Neuronal stem cell (in vitro differentiated cells): Measurements from ENCODE around the gene RUNDC3A.
A peak's percentile ranks its signal among the peaks of the same experiment; 100 is the strongest.

Experiments used
- DNase-seq: peaks from one replicate; pipeline ENCODE4 v3.0.0-alpha.2; 2013; ENCODE audit warnings: low spot score
- H2AFZ ChIP-seq: one replicate; pipeline ENCODE4 v1.6.1; 2013; ENCODE audit warnings: mild to moderate bottlenecking, low read length, inconsistent platforms
- H2AK5ac ChIP-seq: 2 replicates; pipeline ENCODE4 v1.6.1; 2013; ENCODE audit warnings: low read depth, mild to moderate bottlenecking, inconsistent platforms, low read length, moderate library complexity, mixed read lengths
- H2BK120ac ChIP-seq: 2 replicates; pipeline ENCODE4 v1.6.1; 2013; ENCODE audit warnings: low read depth, mild to moderate bottlenecking, inconsistent platforms, low read length, moderate library complexity, mixed read lengths
- H2BK12ac ChIP-seq: one replicate; pipeline ENCODE4 v1.6.1; 2013; ENCODE audit warnings: low read length, inconsistent platforms
- H2BK15ac ChIP-seq: 2 replicates; pipeline ENCODE4 v1.6.1; 2013; ENCODE audit warnings: mild to moderate bottlenecking, low read length, inconsistent platforms, mixed read lengths
- H2BK5ac ChIP-seq: one replicate; pipeline ENCODE4 v1.6.1; 2013; ENCODE audit warnings: inconsistent platforms, mild to moderate bottlenecking, low read length, moderate library complexity
- H3K14ac ChIP-seq: one replicate; pipeline ENCODE4 v1.6.1; 2013; ENCODE audit warnings: low read length, inconsistent platforms
- H3K18ac ChIP-seq: 2 replicates; pipeline ENCODE4 v1.6.1; 2013; ENCODE audit warnings: low read length, inconsistent platforms
- H3K23ac ChIP-seq: 2 replicates; pipeline ENCODE4 v1.6.1; 2013; ENCODE audit warnings: low read depth, mild to moderate bottlenecking, mixed read lengths, low read length, inconsistent platforms; ENCODE audit not compliant: poor library complexity
- H3K27ac ChIP-seq: replicated peaks from 3 replicates; pipeline ENCODE4 v1.5.1; 2013; ENCODE audit warnings: low read length, inconsistent platforms
- H3K27me3 ChIP-seq, 3 experiments: 2 replicates each; pipeline ENCODE4 v1.6.1; 2013; ENCODE audit warnings: low read length in 3 of 3, mild to moderate bottlenecking in 2 of 3, inconsistent platforms in 1 of 3, low read depth in 1 of 3, mixed read lengths in 1 of 3, moderate library complexity in 1 of 3; ENCODE audit not compliant: control insufficient read depth in 3 of 3, insufficient read depth in 3 of 3
- H3K36me3 ChIP-seq, 2 donors: replicated peaks in 1 of 2; 2 replicates each; pipeline ENCODE4 v1.6.1; 2013; ENCODE audit warnings: low read length in 2 of 2; ENCODE audit not compliant: control insufficient read depth in 2 of 2, insufficient read depth in 2 of 2
- H3K4ac ChIP-seq: 2 replicates; pipeline ENCODE4 v1.6.1; 2013; ENCODE audit warnings: inconsistent platforms, mild to moderate bottlenecking, low read length, moderate library complexity
- H3K4me1 ChIP-seq, 2 donors: 1 replicate in 1 of 2; 2 replicates in 1 of 2; pipeline ENCODE4 v1.6.1; 2013; ENCODE audit warnings: low read length in 2 of 2, low read depth in 1 of 2; ENCODE audit not compliant: control insufficient read depth in 2 of 2, insufficient read depth in 1 of 2
- H3K4me2 ChIP-seq: one replicate; pipeline ENCODE4 v1.6.1; 2013; ENCODE audit warnings: mild to moderate bottlenecking, low read length, inconsistent platforms; ENCODE audit not compliant: insufficient read depth, poor library complexity, severe bottlenecking
- H3K4me3 ChIP-seq, 2 donors: 2 replicates each; pipeline ENCODE4 v1.5.1; 2013; ENCODE audit warnings: low read length in 2 of 2, mild to moderate bottlenecking in 2 of 2, inconsistent platforms in 1 of 2, moderate library complexity in 1 of 2
- H3K79me1 ChIP-seq: one replicate; pipeline ENCODE4 v1.6.1; 2013; ENCODE audit warnings: low read depth, mild to moderate bottlenecking, inconsistent platforms, low read length, moderate library complexity
- H3K9ac ChIP-seq: one replicate; pipeline ENCODE4 v1.6.1; 2013; ENCODE audit warnings: mild to moderate bottlenecking, low read depth, low read length, inconsistent platforms; ENCODE audit not compliant: poor library complexity
- H3K9me3 ChIP-seq, 2 donors: replicated peaks in 1 of 2; 2 replicates each; pipeline versions ENCODE3 to v1.6.1; 2013; ENCODE audit warnings: low read length in 2 of 2, mild to moderate bottlenecking in 2 of 2, inconsistent platforms in 1 of 2, low read depth in 1 of 2, mixed read lengths in 1 of 2, moderate library complexity in 1 of 2; ENCODE audit not compliant: control insufficient read depth in 2 of 2, insufficient read depth in 1 of 2
- H4K8ac ChIP-seq: one replicate; pipeline ENCODE4 v1.6.1; 2013; ENCODE audit warnings: low read depth, mild to moderate bottlenecking, inconsistent platforms, low read length, moderate library complexity
- H4K91ac ChIP-seq: one replicate; pipeline ENCODE4 v1.6.1; 2013; ENCODE audit warnings: low read length, low read depth, mild to moderate bottlenecking, inconsistent platforms; ENCODE audit not compliant: poor library complexity
- WGBS, 2 donors: extraction: QIAGEN DNeasy Blood & Tissue Kit; methylation state at CpG; one replicate each; pipeline ENCODE4 v1.1.7; 2013; ENCODE audit warnings: missing lambda C conversion rate in 2 of 2, mixed read lengths in 1 of 2; ENCODE audit not compliant: insufficient read length in 2 of 2, insufficient replicate concordance in 1 of 2; ENCODE audit errors: extremely low coverage in 2 of 2; 5-methylcytosine and 5-hydroxymethylcytosine counted together

The RUNDC3A gene

GRCh38 chr17:44263345-44263902, 45.0 kb upstream of the RUNDC3A start:
- peak overlapping the region; percentile 32 for H2AK5ac ChIP-seq
- H3K4ac ChIP-seq = no peak overlapping the region
- H3K18ac ChIP-seq = no peak overlapping the region
- H3K9ac ChIP-seq = no peak overlapping the region
- no peak overlapping the region for H2BK120ac ChIP-seq
- H2AFZ ChIP-seq = no peak overlapping the region
- H4K91ac ChIP-seq = no peak overlapping the region
- peaks cover 0 to 52% (median 0%) of the 10 kb centered on the region in 3 experiments for H3K27me3 ChIP-seq
- H3K4me1 ChIP-seq = peaks cover 0 to 3% of the 10 kb centered on the region in 2 donors
- H2BK5ac ChIP-seq = no peak overlapping the region
- H2BK12ac ChIP-seq = no peak overlapping the region
- no CpG with 5 or more reads among the region's 7 CpGs for WGBS, 2 donors
- H3K4me2 ChIP-seq = no peak overlapping the region
- no peaks in the 10 kb centered on the region for H3K9me3 ChIP-seq
- H3K4me3 ChIP-seq = no peak overlapping the region
- DNase-seq = no peak
- H2BK15ac ChIP-seq = no peak overlapping the region
- H3K79me1 ChIP-seq = no peaks in the 10 kb centered on the region
- no peak overlapping the region for H3K23ac ChIP-seq
- no peak overlapping the region for H4K8ac ChIP-seq
- no peak overlapping the region for H3K14ac ChIP-seq
- H3K36me3 ChIP-seq = no peaks in the 10 kb centered on the region
- H3K27ac ChIP-seq = no peak overlapping the region

GRCh38 chr17:44266402-44267164, 41.8 kb upstream of the RUNDC3A start:
- Histone ChIP-seq H2BK5ac (no peak overlapping the region), H3K4me1 (peaks cover 0 to 3% of the 10 kb centered on the region in 2 donors), H2BK15ac (no peak overlapping the region), H2AK5ac (no peak overlapping the region), H3K9me3 (no peaks in the 10 kb centered on the region), H2AFZ (no peak overlapping the region), H3K9ac (no peak overlapping the region), H3K14ac (no peak overlapping the region), H2BK12ac (no peak overlapping the region), H3K27me3 (peaks cover 0 to 40% (median 0%) of the 10 kb centered on the region in 3 experiments), H3K4ac (no peak overlapping the region), H3K23ac (no peak overlapping the region), H3K79me1 (no peaks in the 10 kb centered on the region), H4K8ac (no peak overlapping the region), H2BK120ac (no peak overlapping the region), H3K27ac (no peak overlapping the region), H3K36me3 (no peaks in the 10 kb centered on the region), H4K91ac (no peak overlapping the region), H3K18ac (no peak overlapping the region), H3K4me3 (no peak overlapping the region), H3K4me2 (no peak overlapping the region)
- no peak for DNase-seq
- no CpG with 5 or more reads among the region's 9 CpGs for WGBS, 2 donors

DNA sequence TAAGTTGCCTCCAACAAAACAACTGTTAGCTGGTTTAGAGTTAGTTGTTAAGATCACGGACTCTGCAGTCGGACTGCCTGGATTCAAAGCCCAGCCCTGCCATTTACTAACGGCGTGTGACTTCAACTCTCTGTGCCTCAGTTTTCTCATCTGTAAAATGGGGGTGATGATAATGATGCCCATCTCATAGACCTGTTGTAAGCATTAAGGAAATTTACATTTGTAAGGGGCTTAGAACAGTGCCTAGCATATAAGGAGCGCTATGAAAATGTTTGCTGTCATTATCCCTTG, 41.3 kb upstream of the RUNDC3A start:
- no peak for DNase-seq
- Histone ChIP-seq H3K23ac (no peak overlapping the region), H2BK120ac (no peak overlapping the region), H2BK15ac (no peak overlapping the region), H3K14ac (no peak overlapping the region), H3K9me3 (no peaks in the 10 kb centered on the region), H2BK5ac (no peak overlapping the region), H3K18ac (no peak overlapping the region), H2AK5ac (no peak overlapping the region), H3K27me3 (peaks cover 0 to 41% (median 0%) of the 10 kb centered on the region in 3 experiments), H3K9ac (no peak overlapping the region), H3K36me3 (no peaks in the 10 kb centered on the region), H3K4me1 (peaks cover 0 to 3% of the 10 kb centered on the region in 2 donors), H3K79me1 (no peaks in the 10 kb centered on the region), H3K4ac (no peak overlapping the region), H2BK12ac (no peak overlapping the region), H3K27ac (no peak overlapping the region), H3K4me3 (no peak overlapping the region), H2AFZ (no peak overlapping the region), H3K4me2 (no peak overlapping the region), H4K8ac (no peak overlapping the region), H4K91ac (no peak overlapping the region)
- no CpG with 5 or more reads among the region's 5 CpGs for WGBS, 2 donors

DNA sequence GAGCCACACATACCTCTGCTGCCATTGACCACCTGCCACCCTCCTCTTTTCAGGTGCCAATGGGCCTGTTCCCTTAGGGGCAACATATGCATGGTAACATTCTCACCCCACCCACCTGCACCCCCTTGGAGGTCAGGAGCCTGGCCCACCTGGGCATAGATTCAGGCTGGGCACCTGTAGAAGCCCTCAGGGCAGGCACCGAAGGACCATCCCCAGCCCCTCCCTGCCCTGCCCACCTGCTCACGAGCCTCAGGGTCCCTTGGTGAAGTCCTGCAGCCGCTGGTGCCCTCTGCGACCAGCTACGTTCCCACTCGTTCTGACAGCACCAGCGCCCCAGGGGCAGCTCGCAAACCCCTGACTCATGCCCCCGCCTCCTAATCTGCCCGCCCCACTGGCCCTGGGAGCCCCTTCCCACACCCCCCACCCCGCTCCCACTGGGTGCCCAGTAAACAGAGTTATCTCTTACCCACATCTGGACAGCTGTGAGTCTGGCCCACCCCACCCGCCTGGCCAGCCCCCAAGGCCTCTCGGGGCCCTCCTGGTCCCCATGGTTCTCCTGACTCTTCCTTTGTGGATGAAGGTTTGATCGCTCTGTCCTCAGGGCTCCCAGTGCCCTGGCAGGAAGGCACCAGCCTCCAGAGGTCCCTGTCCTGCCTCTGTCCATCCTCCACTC, 40.4 kb upstream of the RUNDC3A start, which contains the start of gene SLC4A1:
Gene SLC4A1 (minus strand): TSS at position 318 of the 673 bp plus-strand sequence. CDS start 5,269 bp downstream, outside the sequence.
- Histone ChIP-seq H2BK120ac (no peak within 1 kb of the TSS), H4K8ac (no peak within 1 kb of the TSS), H3K23ac (peak within 1 kb of the TSS; percentile 52), H3K9ac (no peak within 1 kb of the TSS), H3K4me2 (no peak within 1 kb of the TSS), H2BK15ac (peak within 1 kb of the TSS; percentile 52), H3K14ac (no peak within 1 kb of the TSS), H2BK5ac (peak within 1 kb of the TSS; percentile 2), H2AK5ac (peak within 1 kb of the TSS; percentile 78), H4K91ac (peak within 1 kb of the TSS; percentile 3), H3K4me1 (peaks cover 0 to 3% of the 10 kb centered on the region in 2 donors), H3K27ac (no peak within 1 kb of the TSS), H3K4me3 (peak within 1 kb of the TSS in 1 of 2 donors; percentile 28), H3K36me3 (no peaks in the 10 kb centered on the region), H2BK12ac (no peak within 1 kb of the TSS), H3K79me1 (no peaks in the 10 kb centered on the region), H2AFZ (no peak within 1 kb of the TSS), H3K18ac (peak within 1 kb of the TSS; percentile 11), H3K4ac (no peak within 1 kb of the TSS), H3K27me3 (peaks cover 0 to 40% (median 0%) of the 10 kb centered on the region in 3 experiments), H3K9me3 (no peaks in the 10 kb centered on the region)
- DNase-seq = no peak
- WGBS, 2 donors = no CpG with 5 or more reads among the region's 14 CpGs
